Body of pancreas (tissue), 4 donors: ENCODE results near the gene IL18R1.

Experiments used
- CTCF ChIP-seq, 7 experiments: fragments of 450-650 bp in 4 of 7; fragments of 200-600 bp in 3 of 7; sonication (generic) in 3 of 7; IDR thresholded peaks; one replicate each; pipeline ENCODE4 v1.5.1; 2016 to 2019; ENCODE audit warnings: antibody characterized with exemption in 7 of 7
- POLR2A ChIP-seq, 3 donors: fragments of 450-650 bp; IDR thresholded peaks; one replicate each; pipeline ENCODE4 v1.6.1; 2016; ENCODE audit warnings: antibody characterized with exemption in 3 of 3, mild to moderate bottlenecking in 2 of 3

DNA sequence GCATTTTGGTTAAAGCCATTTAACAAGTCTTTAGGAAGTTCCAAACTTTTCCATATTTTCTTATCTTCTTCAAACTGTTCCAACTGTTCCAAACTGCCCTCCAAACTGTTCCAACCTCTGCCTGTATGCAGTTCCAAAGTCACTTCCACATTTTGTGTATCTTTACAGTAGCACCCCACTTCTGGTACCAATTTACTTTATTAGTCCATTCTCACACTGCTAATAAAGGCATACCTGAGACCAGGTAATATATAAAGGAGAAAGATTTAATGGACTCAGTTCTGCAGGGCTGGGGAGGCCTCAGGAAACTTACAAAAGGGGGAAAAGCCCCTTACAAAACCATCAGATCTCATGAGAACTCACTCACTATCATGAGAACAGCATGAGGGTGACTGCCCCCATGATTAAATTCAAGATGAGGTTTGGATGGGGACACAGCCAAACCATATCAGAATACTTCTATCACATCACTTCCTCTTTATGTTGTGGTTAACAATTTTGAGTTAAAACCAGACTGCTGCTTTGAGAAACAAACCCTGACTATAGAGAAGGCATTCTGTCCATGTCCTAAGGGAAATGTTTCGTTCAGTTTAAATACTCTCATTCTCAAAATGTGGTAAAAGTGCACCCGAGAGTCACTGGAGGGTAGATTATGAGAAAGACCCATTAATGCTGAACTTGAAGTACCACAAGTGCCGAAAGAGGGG, 11.0 kb downstream of the IL18R1 start:
- no peak for TF ChIP-seq CTCF (IDR thresholded peaks at IDR 0.05)
- TF ChIP-seq POLR2A (IDR thresholded peaks at IDR 0.05): no peak
